BJ (cell line): ENCODE measurements around the gene RAVER1. TPM values are rescaled to one million over a fixed set of nuclear protein-coding genes. Genes with fewer than 3 reads are reported as not detected.

ENCODE experiments used
- CTCF ChIA-PET: fragments of 350-600 bp; formaldehyde crosslinking; extraction: SDS; loops from one replicate; lab custom pipeline; 2021; ENCODE audit warnings: antibody characterized with exemption, inconsistent platforms; lab: Yijun Ruan, JAX
- POLR2A ChIA-PET: fragments of 300-600 bp; sonication (Branson Sonifier 250); formaldehyde crosslinking; extraction: SDS; loops from one replicate; lab custom pipeline; 2021; ENCODE audit warnings: antibody characterized with exemption; lab: Charles Lee
- DNase-seq: peaks from one replicate; pipeline ENCODE4 v3.0.0-alpha.2; 2011; ENCODE audit warnings: low read depth
- H3K27me3 ChIP-seq: 2 replicates; pipeline ENCODE4 v1.6.0; 2011; ENCODE audit warnings: low read length; ENCODE audit not compliant: control insufficient read depth, insufficient read depth
- H3K36me3 ChIP-seq: 2 replicates; pipeline ENCODE4 v1.5.1; 2011; ENCODE audit warnings: low read length; ENCODE audit not compliant: control insufficient read depth, insufficient read depth
- H3K4me3 ChIP-seq: 2 replicates; pipeline ENCODE4 v1.5.1; 2011; ENCODE audit warnings: low read depth, mild to moderate bottlenecking, control low read depth, low read length
- CTCF ChIP-seq: IDR thresholded peaks from 2 replicates; pipeline ENCODE4 v1.5.1; 2011; ENCODE audit warnings: low read depth, mild to moderate bottlenecking, control low read depth, inconsistent platforms, low read length, moderate library complexity; ENCODE audit not compliant: insufficient read depth
- polyA plus RNA-seq: library from polyadenylated mRNA; depleted of rRNA; stranded (reverse); fragments of >200 nt; gene quantifications from 2 replicates; pipeline ENCODE4 v1.2.3, GENCODE V29; 2011

RAVER1 gene
- polyA plus RNA-seq, 1 experiment: 5.1 TPM

DNA sequence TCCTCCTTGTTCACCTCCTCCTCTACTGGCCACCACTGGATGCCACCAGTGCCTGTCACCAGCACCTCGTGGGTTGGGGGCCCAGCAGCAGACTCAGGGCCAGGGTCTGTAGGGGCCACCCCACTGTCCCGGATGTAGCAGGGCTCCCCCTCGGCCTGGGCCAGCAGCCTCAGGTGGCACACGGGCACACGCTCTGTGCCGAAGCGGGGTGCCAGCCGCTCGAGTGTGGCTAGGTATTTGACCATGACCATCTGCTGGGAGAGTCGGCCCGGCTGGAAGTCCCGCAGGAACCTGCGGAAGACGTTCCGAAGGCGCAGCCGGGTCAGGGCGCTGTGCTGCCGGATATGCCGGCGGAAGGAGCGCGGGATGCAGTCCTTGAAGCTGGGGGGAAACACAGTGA is 32.2 kb upstream of the RAVER1 start:
- Histone ChIP-seq H3K36me3 (peaks cover 32% of the 10 kb centered on the region), H3K27me3 (no peaks in the 10 kb centered on the region), H3K4me3 (no peak overlapping the region)
- no peak for TF ChIP-seq CTCF
- ChIA-PET POLR2A (no interaction called here), CTCF (interaction anchor here (1.2 kb wide), 1 partner anchor 23 kb away, joined by 3 read pairs; no protein-coding TSS in a partner anchor)
- DNase-seq: no peak

DNA sequence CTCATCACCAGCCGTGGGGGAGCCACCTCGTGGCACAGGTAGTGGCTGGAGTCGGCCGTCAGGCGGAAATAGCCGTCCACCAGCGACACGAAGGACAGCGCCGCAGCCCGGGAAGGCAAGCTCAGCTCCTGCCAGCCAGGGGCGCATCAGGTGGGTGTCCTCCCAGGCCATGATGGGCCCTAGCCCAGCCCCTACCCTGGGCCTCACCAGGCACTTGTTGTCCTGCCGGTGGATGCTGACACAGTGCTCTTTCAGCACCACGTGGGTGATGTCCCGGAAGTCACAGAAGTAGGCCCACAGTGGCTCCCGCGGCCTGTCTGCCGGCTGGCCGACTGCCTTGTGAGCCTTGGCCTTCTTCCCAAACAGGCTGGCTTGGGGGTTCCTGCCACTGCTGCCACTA is 31.3 kb upstream of the RAVER1 start:
- POLR2A ChIA-PET: no interaction called here

DNA sequence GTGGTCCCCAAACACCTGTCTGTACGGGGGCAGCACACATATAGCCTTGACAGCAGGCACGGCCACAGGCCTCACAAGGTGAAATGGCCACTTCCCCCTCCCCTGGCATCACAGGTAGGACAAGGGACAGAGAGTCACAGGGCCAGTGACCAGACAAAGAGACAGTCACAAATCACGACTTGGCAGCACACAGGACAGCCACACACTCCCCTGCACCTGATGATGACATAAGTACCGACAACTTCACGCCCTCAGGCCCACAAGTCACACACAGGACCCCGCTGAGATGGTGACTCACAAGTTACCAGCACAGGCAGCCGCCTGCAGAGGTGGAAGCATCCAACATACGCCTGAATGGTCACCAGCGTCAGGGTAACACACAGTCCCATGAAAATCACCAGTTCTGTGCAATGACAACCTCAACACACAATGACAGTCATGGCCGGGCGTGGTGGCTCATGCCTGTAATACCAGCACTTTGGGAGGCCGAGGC is 30.5 kb upstream of the RAVER1 start:
- no peaks in the 10 kb centered on the region for H3K27me3 ChIP-seq
- H3K36me3 ChIP-seq: peaks cover 33% of the 10 kb centered on the region
- no peak for TF ChIP-seq CTCF
- DNase-seq: no peak
- no peak overlapping the region for H3K4me3 ChIP-seq
- CTCF ChIA-PET: no interaction called here
- POLR2A ChIA-PET: no interaction called here

More for the DNA sequence above, 31.3 kb upstream of the RAVER1 start:
- Histone ChIP-seq H3K4me3 (no peak overlapping the region), H3K36me3 (peaks cover 32% of the 10 kb centered on the region), H3K27me3 (no peaks in the 10 kb centered on the region)
- CTCF ChIA-PET: no interaction called here
- no peak for DNase-seq
- no peak for TF ChIP-seq CTCF

- no peak for TF ChIP-seq CTCF
- H3K4me3 ChIP-seq: no peak overlapping the region
- peaks cover 34% of the 10 kb centered on the region for H3K36me3 ChIP-seq
- ChIA-PET POLR2A (no interaction called here), CTCF (no interaction called here)
- no peak for DNase-seq
- no peaks in the 10 kb centered on the region for H3K27me3 ChIP-seq
These were observed 28.9 kb upstream of the RAVER1 start for GRCh38 chr19:10362259-10362658.

- Histone ChIP-seq H3K36me3 (peaks cover 36% of the 10 kb centered on the region), H3K4me3 (no peak overlapping the region), H3K27me3 (no peaks in the 10 kb centered on the region)
- DNase-seq: no peak
- ChIA-PET CTCF (no interaction called here), POLR2A (no interaction called here)
- TF ChIP-seq CTCF: no peak
These were observed 28.3 kb upstream of the RAVER1 start for GRCh38 chr19:10361569-10362011.
